AG04449 (cell line): ENCODE measurements around the gene WDFY2.
A peak's percentile ranks its signal among the peaks of the same experiment; 100 is the strongest.

Source experiments
- CTCF ChIA-PET: fragments of 350-600 bp; formaldehyde crosslinking; extraction: SDS; loops from one replicate; lab custom pipeline; 2021; ENCODE audit warnings: antibody characterized with exemption; lab: Yijun Ruan, JAX
- POLR2A ChIA-PET: fragments of 400-600, 350-600 bp; formaldehyde crosslinking; extraction: SDS; loops from one replicate; lab custom pipeline; 2020; ENCODE audit warnings: antibody characterized with exemption, inconsistent platforms; lab: Yijun Ruan, JAX
- DNase-seq: peaks from one replicate; pipeline ENCODE4 v3.0.0-alpha.2; 2010; ENCODE audit warnings: low read depth, low spot score
- H3K4me3 ChIP-seq: 2 replicates; pipeline ENCODE4 v1.5.1; 2011; ENCODE audit warnings: low read depth, mild to moderate bottlenecking, control low read depth, low read length
- CTCF ChIP-seq: IDR thresholded peaks from one replicate; pipeline ENCODE4 v1.5.1; 2011; ENCODE audit warnings: mild to moderate bottlenecking, moderate library complexity, low read length, control low read depth, inconsistent platforms; ENCODE audit not compliant: insufficient read depth; ENCODE audit errors: missing control alignments

Gene WDFY2

GRCh38 chr13:51577690-51578089 lies 6.6 kb upstream of the WDFY2 start:
- DNase-seq, result no peak
- ChIA-PET POLR2A (no interaction called here), CTCF (interaction anchor here (1.0 kb wide), 1 partner anchor 13 kb away, joined by 4 read pairs; no protein-coding TSS in a partner anchor)
- no peak for TF ChIP-seq CTCF
- H3K4me3 ChIP-seq, result no peak overlapping the region

- H3K4me3 ChIP-seq, result no peak overlapping the region
- ChIA-PET POLR2A (no interaction called here), CTCF (no interaction called here)
- no peak for TF ChIP-seq CTCF
- DNase-seq, result no peak
These were observed 4.6 kb upstream of the WDFY2 start for GRCh38 chr13:51579676-51580075.

GRCh38 chr13:51581148-51581820 lies 3.0 kb upstream of the WDFY2 start:
- POLR2A ChIA-PET, result interaction anchor here (0.5 to 1.7 kb wide), 2 partner anchors 89 to 128 kb away, joined by 3 to 6 read pairs; partner anchors contain the start of gene INTS6
- no peak overlapping the region for H3K4me3 ChIP-seq
- CTCF ChIA-PET, result no interaction called here
- no peak for TF ChIP-seq CTCF
- DNase-seq, result no peak

- DNase-seq, result no peak
- no peak for TF ChIP-seq CTCF
- ChIA-PET CTCF (no interaction called here), POLR2A (interaction anchor here (0.6 to 1.5 kb wide), 4 partner anchors 129 to 148 kb away, joined by 3 to 10 read pairs (median 4); partner anchors contain the start of gene INTS6)
- H3K4me3 ChIP-seq, result peak overlapping the region; percentile 92
These were observed 790 bp upstream of the WDFY2 start for GRCh38 chr13:51583469-51583874.

GRCh38 chr13:51584731-51585672 lies 740 bp downstream of the WDFY2 start:
- peak; percentile 5 for TF ChIP-seq CTCF
- POLR2A ChIA-PET, result interaction anchor here (1.0 to 3.2 kb wide), 3 partner anchors 132 to 213 kb away, joined by 3 to 46 read pairs (median 4); partner anchors contain the start of gene INTS6
- CTCF ChIA-PET, result interaction anchor here (1.0 to 2.9 kb wide), 10 partner anchors 11 to 230 kb away, joined by 3 to 18 read pairs (median 4); no protein-coding TSS in a partner anchor
- peak overlapping the region; percentile 92 for H3K4me3 ChIP-seq
- DNase-seq, result no peak
